Measurements from ENCODE around the gene SUMO3.

The SUMO3 gene

GRCh38 chr21:44805859-44806258, 12.0 kb downstream of the SUMO3 start:
- DNase-seq (ENCODE audit: extremely low read depth, low read depth): no peak
- TF ChIP-seq, protein P1, sequence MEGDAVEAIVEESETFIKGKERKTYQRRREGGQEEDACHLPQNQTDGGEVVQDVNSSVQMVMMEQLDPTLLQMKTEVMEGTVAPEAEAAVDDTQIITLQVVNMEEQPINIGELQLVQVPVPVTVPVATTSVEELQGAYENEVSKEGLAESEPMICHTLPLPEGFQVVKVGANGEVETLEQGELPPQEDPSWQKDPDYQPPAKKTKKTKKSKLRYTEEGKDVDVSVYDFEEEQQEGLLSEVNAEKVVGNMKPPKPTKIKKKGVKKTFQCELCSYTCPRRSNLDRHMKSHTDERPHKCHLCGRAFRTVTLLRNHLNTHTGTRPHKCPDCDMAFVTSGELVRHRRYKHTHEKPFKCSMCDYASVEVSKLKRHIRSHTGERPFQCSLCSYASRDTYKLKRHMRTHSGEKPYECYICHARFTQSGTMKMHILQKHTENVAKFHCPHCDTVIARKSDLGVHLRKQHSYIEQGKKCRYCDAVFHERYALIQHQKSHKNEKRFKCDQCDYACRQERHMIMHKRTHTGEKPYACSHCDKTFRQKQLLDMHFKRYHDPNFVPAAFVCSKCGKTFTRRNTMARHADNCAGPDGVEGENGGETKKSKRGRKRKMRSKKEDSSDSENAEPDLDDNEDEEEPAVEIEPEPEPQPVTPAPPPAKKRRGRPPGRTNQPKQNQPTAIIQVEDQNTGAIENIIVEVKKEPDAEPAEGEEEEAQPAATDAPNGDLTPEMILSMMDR (IDR thresholded peaks at IDR 0.05; ENCODE audit: low read depth, low read length): no peak

GRCh38 chr21:44805226-44805625, 12.6 kb downstream of the SUMO3 start:
- DNase-seq (ENCODE audit: extremely low read depth, low read depth): no peak
- TF ChIP-seq, protein P1 (IDR thresholded peaks at IDR 0.05; ENCODE audit: low read depth, low read length): no peak

GRCh38 chr21:44804762-44805161, 13.1 kb downstream of the SUMO3 start:
- TF ChIP-seq, protein P1 (IDR thresholded peaks at IDR 0.05; ENCODE audit: low read depth, low read length): no peak
- DNase-seq (ENCODE audit: extremely low read depth, low read depth): no peak

DNA sequence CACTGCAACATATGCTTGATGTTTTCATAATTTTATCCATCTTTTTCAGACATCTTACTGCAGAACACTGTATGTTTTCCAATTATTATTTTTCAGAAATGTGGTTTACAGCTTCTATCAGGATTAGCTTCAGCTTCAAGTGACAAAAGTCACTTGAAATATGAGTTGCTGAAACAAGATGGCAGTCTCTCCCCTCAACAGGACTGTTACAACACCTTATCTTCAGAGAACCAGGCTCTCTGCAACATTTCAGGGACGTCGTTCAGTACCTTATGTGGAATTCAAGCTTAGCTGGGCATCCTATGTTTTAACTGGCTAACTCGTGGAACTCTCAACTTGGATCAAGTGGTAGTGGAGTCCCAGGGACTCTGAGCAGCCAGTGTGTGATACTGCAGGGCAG, 14.2 kb downstream of the SUMO3 start:
- DNase-seq (ENCODE audit: extremely low read depth, low read depth): no peak

DNA sequence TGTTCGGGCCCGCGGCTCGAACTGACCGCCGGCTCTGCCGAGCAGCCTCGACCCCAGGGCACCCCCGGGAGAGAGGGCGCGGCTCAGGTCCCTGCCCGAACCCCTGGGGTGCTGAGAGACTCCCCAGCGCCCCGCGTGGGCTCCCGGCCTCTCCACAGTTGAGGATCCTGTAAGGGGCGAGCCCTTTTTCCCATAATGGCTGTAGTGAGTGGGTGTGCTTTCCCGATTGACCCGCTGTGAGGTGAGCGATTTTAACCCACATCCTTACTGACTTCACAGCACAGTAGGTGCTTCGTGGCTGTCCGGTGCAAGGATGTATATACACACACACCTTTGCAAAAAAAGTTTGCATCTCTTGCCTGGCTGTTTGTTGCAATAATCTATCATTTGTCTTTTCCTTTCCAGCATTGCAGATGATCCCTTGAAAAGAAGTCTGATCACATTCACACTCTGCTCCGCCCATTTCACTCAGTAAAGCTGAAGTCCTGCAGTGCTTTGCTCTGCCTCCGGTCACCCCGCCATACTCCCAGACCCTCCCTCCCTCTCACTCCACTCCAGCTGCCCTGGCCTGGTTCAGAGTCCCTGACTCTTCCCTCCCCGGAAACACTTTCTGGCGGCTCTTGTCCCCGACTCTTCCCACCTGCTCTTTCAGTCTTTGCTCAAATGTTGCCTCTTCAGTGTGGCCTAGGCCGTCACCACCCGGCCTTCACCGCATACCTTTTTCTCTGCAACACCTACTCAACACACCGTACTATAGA, 15.3 kb downstream of the SUMO3 start:
- DNase-seq (ENCODE audit: extremely low read depth, low read depth): no peak
- TF ChIP-seq, protein P1 (IDR thresholded peaks at IDR 0.05; ENCODE audit: low read depth, low read length): no peak

More for the DNA sequence above, 14.2 kb downstream of the SUMO3 start:
- TF ChIP-seq, protein P1 (IDR thresholded peaks at IDR 0.05; ENCODE audit: low read depth, low read length): no peak

DNA sequence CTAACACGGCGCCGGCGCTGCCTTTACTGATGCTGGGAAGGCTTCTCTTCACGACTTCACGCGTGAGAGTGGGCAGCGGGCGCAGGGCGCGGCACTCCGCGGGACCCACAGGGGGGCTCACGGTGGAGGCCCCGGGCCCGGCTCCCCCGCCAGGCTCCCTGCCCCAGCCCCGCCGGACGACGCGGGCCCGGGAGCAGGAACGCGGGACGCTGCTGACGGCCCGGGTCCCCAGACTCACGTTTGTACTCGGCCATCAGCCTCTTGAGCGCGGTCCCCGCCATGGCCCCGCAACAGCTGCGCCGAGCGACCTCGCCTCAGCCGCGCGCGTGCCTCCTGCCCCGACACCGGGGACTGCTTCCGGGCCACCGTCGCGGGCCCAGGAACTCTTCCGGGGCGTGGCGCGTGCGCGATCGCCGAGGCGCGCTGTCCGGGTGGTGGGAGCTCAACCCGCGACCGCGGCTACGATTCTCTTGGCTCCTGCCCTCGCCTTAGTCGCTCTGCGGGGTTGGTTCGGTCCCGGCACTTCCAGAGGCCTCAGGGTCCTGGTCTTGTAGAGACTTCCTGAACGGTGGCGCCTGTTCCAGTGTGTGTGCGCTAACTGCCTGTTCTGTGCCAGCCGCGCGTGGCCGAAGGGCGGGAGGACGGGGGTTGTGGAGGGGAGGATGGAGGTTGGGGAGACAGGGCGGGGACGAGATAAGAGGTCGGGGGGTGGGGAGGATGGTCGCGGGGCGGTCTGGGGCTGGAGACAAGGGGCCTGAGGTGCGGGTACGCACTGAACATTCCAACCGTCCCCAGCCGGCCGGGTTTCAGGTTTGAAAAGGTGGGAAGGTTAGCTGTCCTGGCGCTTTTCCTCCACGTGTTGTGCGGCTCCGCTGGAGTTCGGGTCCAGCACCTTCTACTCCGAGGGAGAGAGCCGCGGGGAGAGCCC, 16.1 kb downstream of the SUMO3 start, which contains the start of gene UBE2G2:
TSS of gene UBE2G2 (minus strand) at position 353 of the 928 bp plus-strand sequence. CDS start at position 281, 72 bp downstream.
- TF ChIP-seq, protein P1 (IDR thresholded peaks at IDR 0.05; ENCODE audit: low read depth, low read length): no peak
- DNase-seq (ENCODE audit: extremely low read depth, low read depth): no peak

Data from AG09319 (cell line).